A673 (cell line): Measurements from ENCODE around the gene VPS50. TPM values are rescaled to one million over a fixed set of nuclear protein-coding genes. Genes with fewer than 3 reads are reported as not detected.

ENCODE experiments used
- BruUV-seq: library from RNA; stranded (reverse); fragments of 400-500 nt; replicated peaks from 2 replicates; lab custom pipeline; 2021; lab: Mats Ljungman, UMichigan
- CTCF ChIA-PET: fragments of 300-600 bp; sonication (Branson Sonifier 250); formaldehyde crosslinking; loops from one replicate; lab custom pipeline; 2022; ENCODE audit warnings: antibody characterized with exemption; lab: Charles Lee
- POLR2A ChIA-PET: fragments of 300-600 bp; sonication (Branson Sonifier 250); formaldehyde crosslinking; loops from one replicate; lab custom pipeline; 2022; ENCODE audit warnings: antibody characterized with exemption; ENCODE audit not compliant: low non-redundant PET; lab: Charles Lee
- DNase-seq: peaks from one replicate; pipeline ENCODE4 v3.0.0-alpha.2; 2015; ENCODE audit warnings: low spot score
- H3K27ac ChIP-seq: fragments of 200-600 bp; sonication (generic); 2 replicates; pipeline ENCODE4 v1.5.1; 2016; ENCODE audit warnings: mixed run types, low read depth, mild to moderate bottlenecking, mixed read lengths, antibody characterized with exemption, low read length; ENCODE audit not compliant: poor library complexity, severe bottlenecking
- H3K27me3 ChIP-seq: fragments of 200-600 bp; sonication (generic); replicated peaks from 2 replicates; pipeline ENCODE4 v1.6.1; 2017; ENCODE audit warnings: mixed run types, low read depth, mild to moderate bottlenecking, mixed read lengths, antibody characterized with exemption, low read length; ENCODE audit not compliant: insufficient read depth, poor library complexity
- H3K36me3 ChIP-seq: fragments of 200-600 bp; sonication (generic); 2 replicates; pipeline ENCODE4 v1.6.1; 2016; ENCODE audit warnings: mixed run types, mild to moderate bottlenecking, mixed read lengths, antibody characterized with exemption, low read length; ENCODE audit not compliant: insufficient read depth, poor library complexity, severe bottlenecking
- H3K4me1 ChIP-seq: fragments of 200-600 bp; sonication (generic); 2 replicates; pipeline ENCODE4 v1.6.1; 2017; ENCODE audit warnings: mixed run types, mild to moderate bottlenecking, mixed read lengths, antibody characterized with exemption, low read length; ENCODE audit not compliant: insufficient read depth, poor library complexity, severe bottlenecking
- H3K4me3 ChIP-seq: fragments of 200-600 bp; sonication (generic); 2 replicates; pipeline ENCODE4 v1.5.1; 2016; ENCODE audit warnings: low read depth, mixed run types, mild to moderate bottlenecking, mixed read lengths, low read length; ENCODE audit not compliant: poor library complexity, severe bottlenecking
- H3K9me3 ChIP-seq: fragments of 200-600 bp; sonication (generic); 2 replicates; pipeline ENCODE4 v1.6.1; 2016; ENCODE audit warnings: mixed run types, low read depth, mild to moderate bottlenecking, mixed read lengths, antibody characterized with exemption, low read length; ENCODE audit not compliant: poor library complexity, severe bottlenecking
- CTCF ChIP-seq: fragments of 300-800, 200-600 bp; sonication (generic); conservative IDR thresholded peaks from 2 replicates; pipeline ENCODE4 v1.5.1; 2017; ENCODE audit warnings: low read depth, mild to moderate bottlenecking, antibody characterized with exemption, low read length, moderate library complexity, mixed read lengths
- EZH2 ChIP-seq: fragments of 200-600 bp; sonication (generic); IDR thresholded peaks from 2 replicates; pipeline ENCODE4 v1.6.1; 2017; ENCODE audit warnings: borderline replicate concordance, low read depth, mild to moderate bottlenecking, mixed read lengths, antibody characterized with exemption, low read length; ENCODE audit not compliant: poor library complexity, severe bottlenecking
- intact Hi-C: fragments of 100-400 bp; cut with micrococcal nuclease; formaldehyde crosslinking; loops from one replicate; pipeline ENCODE4 v1.10.0; 2022; ENCODE audit not compliant: unreplicated experiment
- total RNA-seq: library from RNA; stranded (reverse); gene quantifications from 2 replicates; pipeline ENCODE4 v1.2.3, GENCODE V29; 2021

The VPS50 gene
- total RNA-seq, 1 experiment from 2014 or later = 19.0 TPM

DNA sequence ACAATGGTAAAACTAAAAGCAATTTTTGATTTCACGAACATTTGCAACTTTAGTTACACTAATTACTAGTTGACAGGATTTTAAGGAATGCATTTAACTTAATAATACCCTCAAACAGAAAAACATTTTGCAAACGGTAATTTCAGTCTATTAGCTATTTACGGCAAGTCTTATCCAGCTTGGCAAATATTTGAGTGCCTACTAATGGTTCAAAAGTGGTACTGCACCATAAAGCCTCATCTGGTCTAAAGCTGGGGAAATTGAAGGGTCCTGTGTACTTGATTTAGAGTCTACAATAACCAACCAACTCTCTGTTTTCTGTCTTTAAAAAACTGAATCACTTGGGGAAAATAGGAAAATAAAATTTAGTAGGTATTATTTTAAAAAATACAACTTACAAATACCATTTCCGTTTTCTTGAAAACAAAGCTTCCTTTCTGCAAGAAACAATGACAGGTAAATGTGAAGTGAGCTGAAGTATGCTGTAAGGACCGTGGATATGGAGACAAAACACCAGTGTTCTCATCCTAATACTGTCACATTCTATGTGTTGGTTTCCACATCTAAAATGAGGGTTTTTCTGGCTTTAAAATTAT is 142.3 kb downstream of the VPS50 start:
- no TSS peak for BruUV-seq
- H3K4me3 ChIP-seq = no peak overlapping the region
- CTCF ChIA-PET = interaction anchor here (0.5 to 1.0 kb wide), 2 partner anchors 11 to 62 kb away, joined by 3 to 6 read pairs; no protein-coding TSS in a partner anchor

GRCh38 chr7:93375603-93376002 is 143.4 kb downstream of the VPS50 start:
- POLR2A ChIA-PET = no interaction called here
- no peak for TF ChIP-seq EZH2
- no peak for TF ChIP-seq CTCF
- intact Hi-C loops = no loop called here
- DNase-seq = no peak
- no peaks in the 10 kb centered on the region for H3K9me3 ChIP-seq
- no TSS peak for BruUV-seq
- H3K27ac ChIP-seq = no peak overlapping the region
- H3K4me1 ChIP-seq = no peaks in the 10 kb centered on the region
- no peaks in the 10 kb centered on the region for H3K36me3 ChIP-seq
- H3K4me3 ChIP-seq = no peak overlapping the region
- CTCF ChIA-PET = no interaction called here
- H3K27me3 ChIP-seq = peaks cover 4% of the 10 kb centered on the region

More for the DNA sequence above, 142.3 kb downstream of the VPS50 start:
- POLR2A ChIA-PET = interaction anchor here (0.5 kb wide), 1 partner anchor 200 kb away, joined by 4 read pairs; no protein-coding TSS in a partner anchor
- peaks cover 4% of the 10 kb centered on the region for H3K27me3 ChIP-seq
- peak; percentile 76 for TF ChIP-seq CTCF
- TF ChIP-seq EZH2 = no peak
- H3K9me3 ChIP-seq = no peaks in the 10 kb centered on the region
- peak; percentile 45 for DNase-seq
- no peaks in the 10 kb centered on the region for H3K4me1 ChIP-seq
- intact Hi-C loops = no loop called here
- no peak overlapping the region for H3K27ac ChIP-seq
- H3K36me3 ChIP-seq = no peaks in the 10 kb centered on the region

- no peak for DNase-seq
- H3K27ac ChIP-seq = no peak overlapping the region
- H3K4me3 ChIP-seq = no peak overlapping the region
- intact Hi-C loops = no loop called here
- no peaks in the 10 kb centered on the region for H3K9me3 ChIP-seq
- no TSS peak for BruUV-seq
- no peaks in the 10 kb centered on the region for H3K36me3 ChIP-seq
- TF ChIP-seq CTCF (no peak), EZH2 (no peak)
- ChIA-PET POLR2A (no interaction called here), CTCF (no interaction called here)
- H3K4me1 ChIP-seq = no peaks in the 10 kb centered on the region
- peaks cover 4% of the 10 kb centered on the region for H3K27me3 ChIP-seq
Observed at GRCh38 chr7:93378131-93378760, 146.1 kb downstream of the VPS50 start.
